H1 (cell line): ENCODE results near the gene SCGN. TPM values are rescaled to one million over a fixed set of nuclear protein-coding genes. Genes with fewer than 3 reads are reported as not detected.

Source experiments
- CTCF ChIA-PET: fragments of 300-600 bp; sonication (Branson Sonifier 250); formaldehyde crosslinking; loops from one replicate; lab custom pipeline; 2021; ENCODE audit not compliant: partially characterized antibody; lab: Charles Lee
- POLR2A ChIA-PET: fragments of 300-600 bp; sonication (Branson Sonifier 250); formaldehyde crosslinking; loops from one replicate; lab custom pipeline; 2021; ENCODE audit warnings: inconsistent platforms; ENCODE audit not compliant: partially characterized antibody; lab: Charles Lee
- DNase-seq, 2 experiments: peaks; one replicate each; pipeline versions ENCODE4 v3.0.0 to v3.0.0-alpha.2; 2010 to 2022; ENCODE audit warnings: low spot score in 2 of 2, low read depth in 1 of 2, mixed read lengths in 1 of 2
- FAIRE-seq: peaks from 2 replicates; lab custom pipeline; 2011; peaks lifted over from hg19 to GRCh38; lab: Jason Lieb, UNC
- H2AFZ ChIP-seq: 2 replicates; pipeline ENCODE4 v1.8.1; 2012; ENCODE audit warnings: low read length, inconsistent platforms
- H2AK5ac ChIP-seq: 2 replicates; pipeline ENCODE4 v1.6.1; 2013; ENCODE audit warnings: low read depth, low read length
- H2BK120ac ChIP-seq: replicated peaks from 2 replicates; pipeline ENCODE3; 2013; ENCODE audit warnings: low read depth, low read length, inconsistent platforms
- H2BK12ac ChIP-seq: 2 replicates; pipeline ENCODE4 v1.6.1; 2013; ENCODE audit warnings: low read depth, low read length
- H2BK15ac ChIP-seq: 2 replicates; pipeline ENCODE4 v1.6.1; 2013; ENCODE audit warnings: low read length
- H2BK20ac ChIP-seq: 2 replicates; pipeline ENCODE4 v1.6.1; 2013; ENCODE audit warnings: low read length
- H2BK5ac ChIP-seq: 2 replicates; pipeline ENCODE4 v1.6.1; 2013; ENCODE audit warnings: low read depth, low read length
- H3K14ac ChIP-seq: 2 replicates; pipeline ENCODE4 v1.6.1; 2013; ENCODE audit warnings: inconsistent platforms; ENCODE audit not compliant: insufficient read length
- H3K18ac ChIP-seq: 2 replicates; pipeline ENCODE4 v1.6.1; 2013; ENCODE audit warnings: low read length; ENCODE audit errors: extremely low read depth
- H3K23ac ChIP-seq: 2 replicates; pipeline ENCODE4 v1.6.1; 2013; ENCODE audit warnings: inconsistent platforms; ENCODE audit not compliant: insufficient read length
- H3K23me2 ChIP-seq: 2 replicates; pipeline ENCODE4 v1.6.1; 2013; ENCODE audit warnings: low read depth, low read length
- H3K27ac ChIP-seq: 2 replicates; pipeline ENCODE4 v1.6.1; 2011; ENCODE audit warnings: low read depth, low read length, inconsistent platforms
- H3K27me3 ChIP-seq, 4 experiments: replicated peaks in 1 of 4; 1 replicate in 1 of 4; 2 replicates in 3 of 4; pipeline versions ENCODE4 v1.6.1 to v1.8.1; 2011 to 2013; ENCODE audit warnings: low read length in 3 of 4, mild to moderate bottlenecking in 3 of 4, inconsistent platforms in 2 of 4, mixed read lengths in 2 of 4, moderate library complexity in 1 of 4; ENCODE audit not compliant: control insufficient read depth in 3 of 4, insufficient read depth in 3 of 4; ENCODE audit errors: extremely low read depth in 1 of 4
- H3K36me3 ChIP-seq, 4 experiments: 2 replicates each; pipeline versions ENCODE4 v1.6.1 to v1.8.1; 2011 to 2013; ENCODE audit warnings: mild to moderate bottlenecking in 4 of 4, low read length in 3 of 4, moderate library complexity in 2 of 4, control low read depth in 1 of 4, inconsistent platforms in 1 of 4; ENCODE audit not compliant: insufficient read depth in 4 of 4, control insufficient read depth in 2 of 4
- H3K4ac ChIP-seq: replicated peaks from 2 replicates; pipeline ENCODE3; 2013; ENCODE audit warnings: low read length, low read depth, mixed read lengths, inconsistent platforms; ENCODE audit not compliant: insufficient read length
- H3K4me1 ChIP-seq, 4 experiments: replicated peaks in 1 of 4; 1 replicate in 1 of 4; 2 replicates in 3 of 4; pipeline versions ENCODE4 v1.6.1 to v1.8.1; 2011 to 2013; ENCODE audit warnings: low read length in 3 of 4, inconsistent platforms in 2 of 4, mixed read lengths in 1 of 4; ENCODE audit not compliant: insufficient read depth in 4 of 4, control insufficient read depth in 3 of 4
- H3K4me2 ChIP-seq, 2 experiments: 2 replicates each; pipeline versions ENCODE4 v1.6.1 to v1.8.1; 2011 to 2013; ENCODE audit warnings: low read depth in 2 of 2, low read length in 2 of 2, control low read depth in 1 of 2, inconsistent platforms in 1 of 2, mild to moderate bottlenecking in 1 of 2; ENCODE audit not compliant: insufficient read depth in 1 of 2
- H3K4me3 ChIP-seq, 4 experiments: fragments of 200-600, 300-600 bp in 1 of 4; sonication (generic), shearing (Covaris generic), sonication (Bioruptor Twin) in 1 of 4; 2 replicates each; pipeline versions ENCODE4 v1.5.1 to v1.8.1; 2011 to 2016; ENCODE audit warnings: low read length in 4 of 4, low read depth in 3 of 4, control low read depth in 2 of 4, inconsistent platforms in 2 of 4, mild to moderate bottlenecking in 2 of 4, mixed read lengths in 1 of 4, moderate library complexity in 1 of 4; ENCODE audit not compliant: insufficient read depth in 2 of 4; ENCODE audit errors: extremely low read depth in 1 of 4
- H3K56ac ChIP-seq: replicated peaks from 2 replicates; pipeline ENCODE3; 2013; ENCODE audit warnings: low read depth, mild to moderate bottlenecking, mixed read lengths, low read length, inconsistent platforms; ENCODE audit not compliant: insufficient read length
- H3K79me1 ChIP-seq: 2 replicates; pipeline ENCODE4 v1.6.1; 2013; ENCODE audit warnings: low read depth, low read length, control low read depth
- H3K79me2 ChIP-seq, 2 experiments: 2 replicates each; pipeline versions ENCODE4 v1.6.1 to v1.8.1; 2012 to 2013; ENCODE audit warnings: low read length in 2 of 2, mild to moderate bottlenecking in 2 of 2, inconsistent platforms in 1 of 2; ENCODE audit not compliant: insufficient read depth in 2 of 2, control insufficient read depth in 1 of 2
- H3K9ac ChIP-seq, 4 experiments: replicated peaks in 1 of 4; 1 replicate in 1 of 4; 2 replicates in 3 of 4; pipeline versions ENCODE4 v1.6.1 to v1.8.1; 2011 to 2013; ENCODE audit warnings: low read depth in 3 of 4, low read length in 3 of 4, control low read depth in 2 of 4, mild to moderate bottlenecking in 2 of 4, moderate library complexity in 2 of 4, inconsistent platforms in 1 of 4; ENCODE audit errors: extremely low read depth in 1 of 4
- H3K9me3 ChIP-seq, 2 experiments: 2 replicates each; pipeline versions ENCODE4 v1.6.1 to v1.8.1; 2012 to 2013; ENCODE audit warnings: mild to moderate bottlenecking in 2 of 2, moderate library complexity in 2 of 2, control low read depth in 1 of 2, inconsistent platforms in 1 of 2, low read depth in 1 of 2, low read length in 1 of 2, mixed read lengths in 1 of 2; ENCODE audit not compliant: insufficient read depth in 2 of 2
- H4K20me1 ChIP-seq, 2 experiments: replicated peaks in 1 of 2; 2 replicates each; pipeline versions ENCODE3 to v1.8.1; 2011 to 2013; ENCODE audit warnings: inconsistent platforms in 2 of 2, low read length in 2 of 2, mild to moderate bottlenecking in 1 of 2; ENCODE audit not compliant: insufficient read depth in 2 of 2, control insufficient read depth in 1 of 2
- H4K5ac ChIP-seq: 2 replicates; pipeline ENCODE4 v1.6.1; 2013; ENCODE audit warnings: low read length, low read depth, mixed read lengths, inconsistent platforms; ENCODE audit not compliant: insufficient read length
- H4K8ac ChIP-seq: 2 replicates; pipeline ENCODE4 v1.8.0; 2013; ENCODE audit warnings: mild to moderate bottlenecking, moderate library complexity, low read length, inconsistent platforms; ENCODE audit not compliant: insufficient read depth; ENCODE audit errors: extremely low read depth
- H4K91ac ChIP-seq: replicated peaks from 2 replicates; pipeline ENCODE3; 2013; ENCODE audit warnings: low read length, mixed read lengths, inconsistent platforms; ENCODE audit not compliant: insufficient read length
- BCL11A ChIP-seq, 2 experiments: IDR thresholded peaks; one replicate each; pipeline ENCODE4 v1.6.1; 2011; ENCODE audit warnings: low read depth in 2 of 2, low read length in 2 of 2, mild to moderate bottlenecking in 2 of 2
- CBX8 ChIP-seq: fragments of 300-800, 300-1000 bp; sonication (generic); IDR thresholded peaks from 2 replicates; pipeline ENCODE4 v1.7.1; 2016; ENCODE audit warnings: low read depth, low read length, borderline replicate concordance
- CHD1 ChIP-seq: IDR thresholded peaks from 2 replicates; pipeline ENCODE4 v1.6.1; 2012; ENCODE audit warnings: low read depth, low read length, improper control_type of control experiment
- CTBP2 ChIP-seq: IDR thresholded peaks from 2 replicates; pipeline ENCODE4 v1.7.0; 2011; ENCODE audit warnings: borderline replicate concordance, mild to moderate bottlenecking, moderate library complexity, mixed read lengths, low read length; ENCODE audit not compliant: insufficient read depth, insufficient read length
- GABPA ChIP-seq: IDR thresholded peaks from 2 replicates; pipeline ENCODE4 v1.6.1; 2011; ENCODE audit warnings: mild to moderate bottlenecking, low read length, moderate library complexity, borderline replicate concordance; ENCODE audit not compliant: insufficient read depth
- HDAC2 ChIP-seq, 2 experiments: fragments of 300-600 bp in 1 of 2; sonication (generic) in 1 of 2; IDR thresholded peaks; 2 replicates each; pipeline ENCODE4 v1.6.1; 2011 to 2012; ENCODE audit warnings: low read depth in 2 of 2, low read length in 2 of 2, mild to moderate bottlenecking in 2 of 2, moderate library complexity in 2 of 2, borderline replicate concordance in 1 of 2, inconsistent platforms in 1 of 2
- JUN ChIP-seq: IDR thresholded peaks from 2 replicates; pipeline ENCODE4 v1.6.1; 2011; ENCODE audit warnings: low read depth, mild to moderate bottlenecking, improper control_type of control experiment, low read length
- KDM5A ChIP-seq: fragments of 200-600 bp; IDR thresholded peaks from 2 replicates; pipeline ENCODE4 v1.7.1; 2012; ENCODE audit warnings: mild to moderate bottlenecking, low read length, inconsistent platforms, mixed read lengths
- NANOG ChIP-seq: IDR thresholded peaks from 2 replicates; pipeline ENCODE4 v1.6.1; 2011; ENCODE audit warnings: low read length, low read depth, mild to moderate bottlenecking, inconsistent platforms; ENCODE audit not compliant: insufficient read depth, poor library complexity, severe bottlenecking
- NRF1 ChIP-seq: IDR thresholded peaks from 2 replicates; pipeline ENCODE4 v1.6.1; 2011; ENCODE audit warnings: mild to moderate bottlenecking, low read depth, low read length, improper control_type of control experiment
- RBBP5 ChIP-seq: IDR thresholded peaks from 2 replicates; pipeline ENCODE4 v1.7.1; 2012; ENCODE audit warnings: low read depth, mild to moderate bottlenecking, inconsistent platforms, low read length, moderate library complexity, borderline replicate concordance
- SP2 ChIP-seq: IDR thresholded peaks from 2 replicates; pipeline ENCODE4 v1.6.1; 2012; ENCODE audit warnings: mild to moderate bottlenecking, low read length, inconsistent platforms
- TAF7 ChIP-seq: optimal IDR thresholded peaks from 2 replicates; pipeline ENCODE3; 2011; ENCODE audit warnings: low read depth, mild to moderate bottlenecking, inconsistent platforms, low read length, moderate library complexity, borderline replicate concordance
- YY1 ChIP-seq: IDR thresholded peaks from 2 replicates; pipeline ENCODE4 v1.6.1; 2011; ENCODE audit warnings: low read depth, mild to moderate bottlenecking, low read length
- ZNF274 ChIP-seq: IDR thresholded peaks from 2 replicates; pipeline ENCODE4 v1.7.0; 2012; ENCODE audit warnings: low read length, borderline replicate concordance; ENCODE audit errors: extremely low read depth
- WGBS, 2 experiments: shearing (Covaris generic) in 1 of 2; methylation state at CpG; one replicate each; pipeline versions ENCODE4 v1.1.6 to v1.1.7; 2013 to 2015; ENCODE audit warnings: low lambda C conversion rate in 2 of 2, mixed read lengths in 2 of 2, inconsistent platforms in 1 of 2, low coverage in 1 of 2, missing lambda C conversion rate in 1 of 2; ENCODE audit not compliant: insufficient replicate concordance in 2 of 2, insufficient coverage in 1 of 2, insufficient read length in 1 of 2; ENCODE audit errors: extremely low coverage in 1 of 2, missing lambda C conversion rate in 1 of 2; 5-methylcytosine and 5-hydroxymethylcytosine counted together
- polyA plus RNA-seq, 7 experiments: library from polyadenylated mRNA; depleted of rRNA in 3 of 7; stranded (reverse) in 5 of 7; unstranded in 2 of 7; fragments of >200 nt in 5 of 7; fragments of 200-250 nt in 2 of 7; gene quantifications; 1 replicate in 5 of 7; 2 replicates in 1 of 7; 4 replicates in 1 of 7; pipeline versions ENCODE4 v1.2.1 to v1.2.3, GENCODE V29; 2011 to 2013; ENCODE audit warnings: missing spikeins in 2 of 7, mixed read lengths in 2 of 7
- total RNA-seq: library from RNA; stranded (reverse); fragmentation: NEBNext Ultra II Directional; extraction: Animal tissue kit (Norgen Biotek cat#: 25700); gene quantifications from 2 replicates; pipeline ENCODE4 v1.2.1, GENCODE V29; 2021

The SCGN gene
- total and polyA plus RNA-seq, 2 of the 8 experiments (the other 6 are each of a cell fraction or from before 2014, with no cell fraction given): not detected

DNA sequence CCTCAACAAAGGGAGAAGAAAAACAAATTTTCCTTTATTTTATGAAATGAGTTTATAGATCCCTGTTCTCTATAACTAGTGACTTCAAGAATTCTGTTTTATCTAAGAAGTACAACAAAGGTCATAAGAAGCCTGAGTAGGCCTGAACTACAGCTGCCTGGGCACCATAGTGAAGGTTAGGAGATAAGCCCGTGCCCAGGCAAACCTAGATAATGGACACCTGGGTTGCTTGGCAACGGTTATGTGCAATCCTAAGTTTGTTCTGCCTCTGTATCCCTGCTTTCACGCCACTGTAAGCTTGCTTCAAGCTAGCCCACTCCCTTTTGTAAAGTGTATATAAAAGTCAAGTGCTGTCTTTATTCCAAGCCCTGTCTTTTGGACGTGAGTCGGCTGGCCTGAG, 23.2 kb downstream of the SCGN start:
- H3K36me3 ChIP-seq: no peaks in the 10 kb centered on the region
- no peak overlapping the region for H2BK20ac ChIP-seq
- CTCF ChIA-PET: no interaction called here
- POLR2A ChIA-PET: no interaction called here
- H3K9me3 ChIP-seq: no peaks in the 10 kb centered on the region
- no peak overlapping the region for H3K4me3 ChIP-seq
- H4K8ac ChIP-seq: no peak overlapping the region
- H4K5ac ChIP-seq: no peak overlapping the region
- H4K91ac ChIP-seq: no peak overlapping the region
- no peak overlapping the region for H3K23ac ChIP-seq
- H3K4ac ChIP-seq: no peak overlapping the region
- no peak for FAIRE-seq
- H2AFZ ChIP-seq: no peak overlapping the region
- H3K4me1 ChIP-seq: no peaks in the 10 kb centered on the region
- no peak overlapping the region for H2BK12ac ChIP-seq
- H3K23me2 ChIP-seq: peaks cover 3% of the 10 kb centered on the region; the same call in 1 of the 2 replicates
- whole genome bisulfite sequencing, 2 experiments: 82% methylated on average over 5 of the region's 5 CpGs; no CpG with 5 or more reads in 1 of the 2 experiments
- H3K14ac ChIP-seq: no peak overlapping the region
- no peak overlapping the region for H2BK120ac ChIP-seq
- H3K27me3 ChIP-seq: peaks cover 0 to 1% (median 0%) of the 10 kb centered on the region in 4 experiments; a peak in 1 of 7 replicates
- no peaks in the 10 kb centered on the region for H3K79me1 ChIP-seq
- no peak overlapping the region for H3K56ac ChIP-seq
- H2AK5ac ChIP-seq: no peak overlapping the region
- no peak overlapping the region for H3K4me2 ChIP-seq
- no peaks in the 10 kb centered on the region for H3K79me2 ChIP-seq
- no peaks in the 10 kb centered on the region for H4K20me1 ChIP-seq
- no peak for DNase-seq
- H2BK5ac ChIP-seq: no peak overlapping the region
- no peak overlapping the region for H3K9ac ChIP-seq
- no peak overlapping the region for H3K18ac ChIP-seq
- no peak overlapping the region for H3K27ac ChIP-seq
- H2BK15ac ChIP-seq: no peak overlapping the region
- TF ChIP-seq KDM5A: no peak
- TF ChIP-seq NANOG: no peak
- no peak for TF ChIP-seq CHD1
- TF ChIP-seq HDAC2 (IDR thresholded peaks at IDR 0.05; ENCODE audit: borderline replicate concordance in 1 of 2, low read depth in 2 of 2, low read length in 2 of 2): no peak
- TF ChIP-seq NRF1: no peak
- no peak for TF ChIP-seq JUN
- no peak for TF ChIP-seq CBX8
- TF ChIP-seq RBBP5: no peak
- TF ChIP-seq CTBP2: no peak
- TF ChIP-seq BCL11A (IDR thresholded peaks at IDR 0.05; ENCODE audit: low read depth in 2 of 2, low read length in 2 of 2): no peak
- TF ChIP-seq GABPA: no peak
- TF ChIP-seq ZNF274: no peak
- no peak for TF ChIP-seq YY1
- no peak for TF ChIP-seq TAF7
- no peak for TF ChIP-seq SP2
